GM06990 (cell line): Measurements from ENCODE around the gene TMEM8B.
A peak's percentile ranks its signal among the peaks of the same experiment; 100 is the strongest.

ENCODE experiments used
- DNase-seq: peaks from one replicate; pipeline ENCODE4 v3.0.0-alpha.2; 2011; ENCODE audit not compliant: insufficient read length; ENCODE audit errors: extremely low read depth
- H3K27me3 ChIP-seq: replicated peaks from 2 replicates; pipeline ENCODE4 v1.6.0; 2011; ENCODE audit warnings: low read length; ENCODE audit not compliant: control insufficient read depth, insufficient read depth
- H3K36me3 ChIP-seq: 2 replicates; pipeline ENCODE4 v1.5.1; 2011; ENCODE audit warnings: low read length; ENCODE audit not compliant: control insufficient read depth, insufficient read depth
- H3K4me3 ChIP-seq: replicated peaks from 2 replicates; pipeline ENCODE4 v1.5.1; 2011; ENCODE audit warnings: low read depth, mild to moderate bottlenecking, control low read depth, low read length
- CTCF ChIP-seq: IDR thresholded peaks from 2 replicates; pipeline ENCODE4 v1.5.1; 2011; ENCODE audit warnings: low read length, control low read depth, mild to moderate bottlenecking, inconsistent platforms; ENCODE audit not compliant: insufficient read depth, poor library complexity, severe bottlenecking

The TMEM8B gene

DNA sequence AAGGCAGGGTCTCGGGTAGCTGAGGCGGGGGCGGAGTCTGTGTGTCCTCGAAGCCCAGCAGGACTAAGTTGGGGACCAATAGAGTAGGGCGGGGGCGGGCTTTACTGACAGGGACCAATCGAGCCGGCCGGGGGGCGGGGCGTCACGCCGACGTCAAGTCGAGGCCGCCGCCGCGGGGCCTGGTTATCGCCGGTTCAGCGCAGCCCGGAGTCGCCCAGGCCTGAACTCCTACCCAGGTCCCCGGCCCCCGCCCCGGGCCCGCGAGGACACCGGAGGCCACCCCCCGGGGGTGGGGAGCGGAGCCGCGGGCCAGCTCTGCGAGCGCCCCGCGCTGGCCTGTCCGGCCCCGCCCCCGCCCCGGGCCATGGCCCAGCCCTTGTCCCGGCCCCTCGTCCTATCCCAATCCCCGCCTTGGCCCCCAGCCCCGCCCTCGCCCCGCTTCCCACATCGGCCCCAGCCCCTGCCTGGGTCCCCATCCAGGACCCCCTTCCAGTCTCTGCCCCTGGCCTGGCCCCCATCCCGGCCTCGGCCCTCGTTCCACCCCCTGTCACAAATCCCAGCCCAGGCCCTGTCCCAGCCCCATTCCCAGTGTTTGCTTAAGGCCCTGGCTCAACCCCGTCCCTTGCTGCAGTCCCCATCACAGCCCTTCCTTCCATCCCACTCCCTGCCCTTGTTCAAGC lies at the start of gene TMEM8B:
TMEM8B (plus strand) TSS at position 145 of the 680 bp plus-strand sequence; CDS start at position 365, 220 bp downstream.
- DNase-seq: peak; percentile 91
- Histone ChIP-seq H3K4me3 (peak within 1 kb of the TSS; percentile 86), H3K36me3 (no peaks in the 10 kb centered on the region), H3K27me3 (no peaks in the 10 kb centered on the region)
- no peak for TF ChIP-seq CTCF

DNA sequence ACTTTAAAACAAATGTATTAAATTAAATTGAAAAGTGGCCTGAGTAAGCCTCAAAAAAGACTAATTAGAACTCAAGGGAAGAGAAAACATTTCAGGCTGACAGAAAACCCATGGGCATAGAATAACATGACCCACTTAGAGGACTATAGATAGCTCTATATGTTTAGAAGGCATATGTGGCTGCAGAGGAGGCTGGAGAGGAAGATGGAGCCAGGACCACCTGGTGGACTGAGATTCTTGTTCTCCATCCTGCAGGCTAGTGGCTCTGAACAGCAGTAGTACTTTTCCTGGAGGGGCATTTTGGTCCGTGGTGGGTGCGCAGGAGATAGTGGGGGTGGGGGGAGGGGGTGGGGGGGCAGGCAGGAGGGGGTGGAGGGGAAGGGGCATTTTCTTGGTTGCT lies 48.0 kb upstream of the TMEM8B start:
- no peak overlapping the region for H3K4me3 ChIP-seq
- no peak for DNase-seq
- peaks cover 3% of the 10 kb centered on the region; the same call in 1 of the 2 replicates for H3K36me3 ChIP-seq
- TF ChIP-seq CTCF: no peak
- no peaks in the 10 kb centered on the region for H3K27me3 ChIP-seq

- no peak for DNase-seq
- H3K27me3 ChIP-seq: no peaks in the 10 kb centered on the region
- TF ChIP-seq CTCF: no peak
- H3K36me3 ChIP-seq: peaks cover 3% of the 10 kb centered on the region; the same call in 1 of the 2 replicates
- no peak overlapping the region for H3K4me3 ChIP-seq
Observed at GRCh38 chr9:35783418-35783817, 45.6 kb upstream of the TMEM8B start.

DNA sequence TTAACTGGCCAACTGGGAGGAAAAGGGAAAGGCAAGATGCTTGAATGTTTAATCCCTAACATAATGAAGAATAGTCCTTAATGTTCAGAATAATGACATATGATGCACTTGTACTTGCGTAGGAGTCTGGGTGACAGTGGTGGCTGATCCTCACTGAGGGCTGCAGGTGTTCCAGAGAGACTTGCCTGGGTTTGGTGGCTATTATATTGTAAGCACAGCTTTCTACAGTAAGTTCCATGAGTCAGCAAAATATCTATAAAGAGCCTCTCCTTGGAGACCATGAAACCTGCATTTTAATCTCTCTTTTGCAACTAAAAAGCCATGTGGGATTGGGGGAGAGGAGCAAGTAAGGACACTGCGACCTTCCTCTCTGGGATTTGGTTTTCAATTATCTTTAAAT lies 39.5 kb upstream of the TMEM8B start:
- Histone ChIP-seq H3K4me3 (no peak overlapping the region), H3K36me3 (peaks cover 8% of the 10 kb centered on the region), H3K27me3 (no peaks in the 10 kb centered on the region)
- no peak for TF ChIP-seq CTCF
- DNase-seq: no peak

- H3K27me3 ChIP-seq: no peaks in the 10 kb centered on the region
- TF ChIP-seq CTCF: no peak
- H3K4me3 ChIP-seq: no peak overlapping the region
- peaks cover 8% of the 10 kb centered on the region for H3K36me3 ChIP-seq
- DNase-seq: no peak
Observed at GRCh38 chr9:35790025-35790384, 39.0 kb upstream of the TMEM8B start.
